Fibroblast of mammary gland (primary cell): ENCODE measurements around the gene MGAT4B.

Experiments
- DNase-seq: peaks from one replicate; pipeline ENCODE4 v3.0.0-alpha.2; 2010; ENCODE audit warnings: low read depth
- H3K4me3 ChIP-seq: 2 replicates; pipeline ENCODE4 v1.5.1; 2011; ENCODE audit warnings: low read depth, mild to moderate bottlenecking, low read length, moderate library complexity; ENCODE audit not compliant: control insufficient read depth
- TF ChIP-seq, protein P1 (sequence below): conservative IDR thresholded peaks from 2 replicates; pipeline ENCODE4 v1.5.1; 2011; ENCODE audit warnings: low read depth, low read length, inconsistent platforms; ENCODE audit not compliant: control insufficient read depth, insufficient read depth

MGAT4B gene

DNA sequence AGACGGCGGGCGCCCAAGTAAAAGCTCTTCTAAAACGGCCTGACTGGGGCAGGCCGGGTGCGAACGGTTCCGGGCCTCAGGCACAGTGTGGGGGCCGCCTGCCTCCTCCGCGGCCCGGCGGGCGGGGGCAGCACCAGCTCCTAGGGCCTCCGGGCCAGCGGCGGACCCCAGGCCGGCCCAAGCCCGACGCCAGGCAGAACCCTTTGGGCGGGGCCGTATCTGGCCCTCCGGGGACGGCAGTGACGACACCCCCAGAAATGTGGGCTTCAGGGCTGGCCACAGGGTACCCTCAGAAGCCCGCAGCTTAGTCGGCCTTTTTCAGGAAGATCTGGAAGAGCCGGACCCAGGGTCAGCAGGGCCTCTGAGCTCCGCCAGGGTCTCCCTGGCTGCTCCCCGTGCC, 8.9 kb downstream of the MGAT4B start:
- H3K4me3 ChIP-seq = no peak overlapping the region
- TF ChIP-seq, protein P1, sequence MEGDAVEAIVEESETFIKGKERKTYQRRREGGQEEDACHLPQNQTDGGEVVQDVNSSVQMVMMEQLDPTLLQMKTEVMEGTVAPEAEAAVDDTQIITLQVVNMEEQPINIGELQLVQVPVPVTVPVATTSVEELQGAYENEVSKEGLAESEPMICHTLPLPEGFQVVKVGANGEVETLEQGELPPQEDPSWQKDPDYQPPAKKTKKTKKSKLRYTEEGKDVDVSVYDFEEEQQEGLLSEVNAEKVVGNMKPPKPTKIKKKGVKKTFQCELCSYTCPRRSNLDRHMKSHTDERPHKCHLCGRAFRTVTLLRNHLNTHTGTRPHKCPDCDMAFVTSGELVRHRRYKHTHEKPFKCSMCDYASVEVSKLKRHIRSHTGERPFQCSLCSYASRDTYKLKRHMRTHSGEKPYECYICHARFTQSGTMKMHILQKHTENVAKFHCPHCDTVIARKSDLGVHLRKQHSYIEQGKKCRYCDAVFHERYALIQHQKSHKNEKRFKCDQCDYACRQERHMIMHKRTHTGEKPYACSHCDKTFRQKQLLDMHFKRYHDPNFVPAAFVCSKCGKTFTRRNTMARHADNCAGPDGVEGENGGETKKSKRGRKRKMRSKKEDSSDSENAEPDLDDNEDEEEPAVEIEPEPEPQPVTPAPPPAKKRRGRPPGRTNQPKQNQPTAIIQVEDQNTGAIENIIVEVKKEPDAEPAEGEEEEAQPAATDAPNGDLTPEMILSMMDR = no peak
- no peak for DNase-seq

DNA sequence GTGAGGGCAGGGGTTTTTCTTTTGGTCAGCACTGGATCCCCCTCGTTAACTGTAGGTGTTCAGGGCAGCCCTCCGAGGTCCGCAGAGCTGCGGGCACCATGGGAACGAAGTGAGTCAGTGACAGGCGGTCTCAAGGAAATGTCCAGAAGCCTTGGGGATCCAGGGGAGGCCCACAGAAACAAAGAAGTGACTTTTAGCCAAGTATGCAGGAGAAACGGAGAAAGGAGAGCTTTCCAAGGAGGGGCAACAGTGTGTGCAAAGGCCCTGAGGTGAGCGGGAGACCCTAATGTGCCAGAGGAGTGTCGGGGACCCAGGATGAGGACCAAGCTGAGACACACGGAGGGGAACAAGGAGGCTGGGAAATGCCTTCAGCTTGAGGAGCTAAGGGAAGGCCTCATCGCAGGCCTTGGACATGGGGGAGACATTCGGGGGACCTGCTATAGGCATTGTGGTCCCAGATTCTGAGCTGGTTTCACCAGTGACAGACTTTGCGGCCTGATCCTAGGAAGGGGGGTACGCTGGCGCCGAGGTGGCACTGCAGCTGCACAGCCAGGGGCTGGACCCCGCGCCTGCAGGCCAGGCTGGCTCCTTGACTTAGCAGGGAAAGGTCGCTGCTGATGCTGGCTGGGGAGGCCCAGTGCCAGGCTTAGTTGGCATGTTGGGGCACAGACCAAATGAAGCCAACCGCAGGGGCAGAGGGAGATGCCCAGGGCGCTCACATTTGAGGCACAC, 9.6 kb downstream of the MGAT4B start:
- no peak for DNase-seq
- TF ChIP-seq, protein P1 = no peak
- no peak overlapping the region for H3K4me3 ChIP-seq

DNA sequence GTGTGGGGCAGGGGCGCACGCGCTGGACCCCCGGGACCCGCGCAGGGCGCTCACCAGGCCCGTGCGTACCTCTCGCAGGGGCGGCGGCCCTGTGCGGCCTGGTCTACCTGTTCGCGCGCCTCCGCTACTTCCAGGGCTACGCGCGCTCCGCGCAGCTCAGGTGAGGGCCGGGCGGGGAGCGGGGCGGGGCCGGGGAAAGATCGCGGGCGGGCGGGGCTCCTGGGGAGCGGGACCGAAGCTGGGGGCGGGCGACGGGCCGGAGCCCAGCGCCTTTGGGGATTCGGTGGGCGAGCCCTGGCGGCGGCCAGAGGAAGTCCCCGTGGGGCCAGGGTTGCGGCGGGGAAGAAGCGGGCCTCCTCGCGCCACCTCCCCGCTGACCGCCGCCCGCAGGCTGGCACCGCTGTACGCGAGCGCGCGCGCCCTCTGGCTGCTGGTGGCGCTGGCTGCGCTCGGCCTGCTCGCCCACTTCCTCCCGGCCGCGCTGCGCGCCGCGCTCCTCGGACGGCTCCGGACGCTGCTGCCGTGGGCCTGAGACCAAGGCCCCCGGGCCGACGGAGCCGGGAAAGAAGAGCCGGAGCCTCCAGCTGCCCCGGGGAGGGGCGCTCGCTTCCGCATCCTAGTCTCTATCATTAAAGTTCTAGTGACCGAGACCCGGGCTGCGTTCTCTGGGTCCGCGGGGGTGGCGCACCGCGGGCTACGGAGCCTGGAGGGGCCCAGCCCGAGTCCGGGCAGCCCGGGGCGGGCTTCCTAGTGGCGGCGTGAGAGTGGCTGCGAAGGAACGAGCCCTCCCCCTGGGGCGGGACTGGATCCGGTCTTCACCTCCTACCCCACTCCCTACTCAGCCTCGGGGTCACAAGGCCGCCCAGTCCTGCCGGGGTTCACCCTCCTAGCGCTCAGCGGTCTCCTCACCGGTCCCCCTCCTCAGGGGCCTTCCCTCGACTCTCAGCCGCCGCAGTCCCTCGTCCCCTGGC, 10.5 kb downstream of the MGAT4B start:
- H3K4me3 ChIP-seq = peak overlapping the region; percentile 41
- TF ChIP-seq, protein P1 = no peak
- peak; percentile 74 for DNase-seq

DNA sequence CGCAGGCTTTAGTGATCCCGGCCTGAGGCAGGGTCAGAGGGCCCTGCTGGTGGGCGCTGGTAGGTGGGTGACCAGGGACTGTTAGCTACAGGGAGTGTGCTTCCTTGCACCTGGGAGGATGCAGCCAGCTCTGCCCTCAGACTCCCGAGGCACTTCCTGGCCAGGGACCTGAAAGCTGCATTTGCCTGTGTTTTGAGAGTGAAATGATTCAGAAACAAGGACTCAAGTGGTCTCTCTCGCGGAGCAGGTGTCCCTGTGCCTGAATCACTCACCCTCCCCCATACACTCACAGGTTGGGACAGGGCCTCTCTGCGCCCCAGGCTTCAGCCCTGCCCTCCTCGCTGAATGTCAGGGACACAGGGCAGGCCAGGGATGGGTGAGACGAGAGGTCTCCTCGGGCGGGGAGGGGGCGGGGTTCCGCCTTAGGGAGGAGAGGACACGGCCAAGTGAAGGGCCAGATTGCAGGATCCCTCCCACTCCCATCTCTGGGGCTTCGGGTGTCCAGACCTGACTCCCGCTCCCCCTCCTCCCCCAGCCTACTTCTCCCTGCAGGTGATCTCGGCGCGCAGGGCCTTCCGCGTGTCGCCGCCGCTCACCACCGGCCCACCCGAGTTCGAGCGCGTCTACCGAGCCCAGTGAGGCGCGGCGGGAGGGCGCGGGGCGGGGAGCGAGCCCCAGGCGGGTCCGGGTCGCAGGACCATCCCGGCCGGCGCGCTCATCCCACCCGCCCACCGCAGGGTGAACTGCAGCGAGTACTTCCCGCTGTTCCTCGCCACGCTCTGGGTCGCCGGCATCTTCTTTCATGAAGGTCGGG, 11.4 kb downstream of the MGAT4B start:
- peak overlapping the region; percentile 29 for H3K4me3 ChIP-seq
- DNase-seq = no peak
- TF ChIP-seq, protein P1 = no peak

DNA sequence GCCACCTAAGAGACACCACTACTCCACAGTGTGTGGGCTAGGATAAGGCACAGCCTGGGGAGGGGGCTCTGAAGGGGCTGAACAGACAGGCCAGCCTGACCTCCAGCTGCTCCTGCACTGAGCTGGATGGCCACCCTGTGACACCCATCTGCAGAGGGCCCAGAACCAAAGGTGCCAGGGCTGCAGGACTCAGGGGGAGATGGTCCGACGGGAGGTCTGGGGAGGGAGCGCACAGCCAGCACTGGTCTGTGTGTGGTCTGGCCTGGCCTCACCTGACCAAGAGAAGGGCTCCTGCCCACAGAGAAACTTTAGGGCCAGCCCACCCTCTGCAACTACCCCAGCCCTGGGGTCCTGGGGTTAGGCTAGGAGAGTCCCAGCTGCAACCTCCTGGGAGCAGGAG, 12.1 kb downstream of the MGAT4B start:
- H3K4me3 ChIP-seq = no peak overlapping the region
- TF ChIP-seq, protein P1 = no peak
- DNase-seq = no peak

DNA sequence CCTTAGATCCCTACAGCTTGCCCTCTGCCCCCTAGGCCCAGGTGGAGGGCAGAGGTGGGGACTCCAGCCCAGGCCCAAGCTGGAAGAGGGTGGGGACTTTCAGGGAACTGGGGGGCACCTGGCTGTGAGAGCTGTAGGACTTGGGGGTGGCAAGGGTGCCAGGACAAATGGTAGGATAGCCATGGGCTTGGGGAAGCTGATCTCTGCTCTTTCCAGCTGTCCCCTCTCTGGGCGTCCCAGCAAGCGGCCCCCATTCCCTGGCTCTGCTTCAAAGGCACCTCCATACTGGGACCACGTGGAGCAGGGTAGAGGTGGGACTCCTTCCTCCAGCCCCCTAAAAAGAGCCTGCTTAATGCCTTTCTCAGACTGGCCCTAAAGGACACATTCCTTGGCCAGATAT, 12.5 kb downstream of the MGAT4B start:
- TF ChIP-seq, protein P1 = no peak
- H3K4me3 ChIP-seq = no peak overlapping the region
- DNase-seq = no peak
